ENCODE results near the gene GPR137B.

GRCh38 chr1:236207569-236207968 is 65.2 kb downstream of the GPR137B start:
- TF ChIP-seq POLR2A (IDR thresholded peaks at IDR 0.05; ENCODE audit: low read depth, low read length) (no peak; the same call in 1 of the 2 replicates), POLR2AphosphoS5 (IDR thresholded peaks at IDR 0.05; ENCODE audit: low read depth, low read length) (peak; percentile 66), SPI1 (IDR thresholded peaks at IDR 0.05; ENCODE audit: low read depth, low read length) (no peak)

Measured in GM12891 (cell line).